HL-60/S4 treated with retinoic acid at 250 ng/mL for 4 days and 3 days (cell line): ENCODE results near the gene LACTB.

ENCODE experiments used
- in situ Hi-C: fragments of 300-500 bp; cut with MboI; formaldehyde crosslinking; loops from 2 replicates; pipeline ENCODE4 v1.7.0; 2022; ENCODE audit warnings: low sequenced_read_pairs

The LACTB gene

GRCh38 chr15:63121382-63122001 is at the start of gene LACTB:
LACTB (plus strand) TSS chr15:63121861; CDS start chr15:63121872, 11 bp downstream.
- in situ Hi-C loops = no loop called here

GRCh38 chr15:63072023-63072650 is 49.5 kb upstream of the LACTB start:
- in situ Hi-C loops = no loop called here

- in situ Hi-C loops = no loop called here
Observed at GRCh38 chr15:63072809-63073277, 48.8 kb upstream of the LACTB start.

- in situ Hi-C loops = no loop called here
Observed at GRCh38 chr15:63073497-63074172, 48.0 kb upstream of the LACTB start.

GRCh38 chr15:63075015-63075983 is 46.4 kb upstream of the LACTB start:
- in situ Hi-C loops = no loop called here

- in situ Hi-C loops = no loop called here
Observed at GRCh38 chr15:63075984-63076713, 45.5 kb upstream of the LACTB start.

GRCh38 chr15:63076714-63077046 is 45.0 kb upstream of the LACTB start:
- in situ Hi-C loops = no loop called here

- in situ Hi-C loops = no loop called here
Observed at GRCh38 chr15:63077952-63078351, 43.7 kb upstream of the LACTB start.

- in situ Hi-C loops = no loop called here
Observed at GRCh38 chr15:63079947-63080626, 41.6 kb upstream of the LACTB start.

GRCh38 chr15:63080634-63081250 is 40.9 kb upstream of the LACTB start:
- in situ Hi-C loops = no loop called here

GRCh38 chr15:63082366-63082765 is 39.3 kb upstream of the LACTB start:
- in situ Hi-C loops = no loop called here

GRCh38 chr15:63083044-63083443 is 38.6 kb upstream of the LACTB start:
- in situ Hi-C loops = no loop called here

- in situ Hi-C loops = no loop called here
Observed at GRCh38 chr15:63083541-63083940, 38.1 kb upstream of the LACTB start.

- in situ Hi-C loops = no loop called here
Observed at GRCh38 chr15:63084806-63085205, 36.9 kb upstream of the LACTB start.

GRCh38 chr15:63085289-63085688 is 36.4 kb upstream of the LACTB start:
- in situ Hi-C loops = no loop called here

- in situ Hi-C loops = no loop called here
Observed at GRCh38 chr15:63086271-63086670, 35.4 kb upstream of the LACTB start.

- in situ Hi-C loops = no loop called here
Observed at GRCh38 chr15:63086947-63087346, 34.7 kb upstream of the LACTB start.

GRCh38 chr15:63088533-63089245 is 33.0 kb upstream of the LACTB start:
- in situ Hi-C loops = no loop called here
